Fibroblast of lung (primary cell): Measurements from ENCODE around the gene BCAS1. TPM values are rescaled to one million over a fixed set of nuclear protein-coding genes. Genes with fewer than 3 reads are reported as not detected.

Source experiments
- DNase-seq, 2 donors: peaks; one replicate each; pipeline versions ENCODE4 v3.0.0 to v3.0.0-alpha.2; 2010; ENCODE audit warnings: low read depth in 2 of 2
- H2AFZ ChIP-seq: 2 replicates; pipeline ENCODE4 v1.5.1; 2012; ENCODE audit warnings: low read length, control low read depth, inconsistent platforms
- H3K27ac ChIP-seq: 2 replicates; pipeline ENCODE4 v1.5.1; 2011; ENCODE audit warnings: low read length, control low read depth; ENCODE audit not compliant: insufficient read depth
- H3K27me3 ChIP-seq: 2 replicates; pipeline ENCODE4 v1.5.1; 2011; ENCODE audit warnings: mild to moderate bottlenecking, low read length; ENCODE audit not compliant: control insufficient read depth, insufficient read depth
- H3K36me3 ChIP-seq: 2 replicates; pipeline ENCODE4 v1.5.1; 2011; ENCODE audit warnings: low read length; ENCODE audit not compliant: control insufficient read depth, insufficient read depth
- H3K4me1 ChIP-seq: 2 replicates; pipeline ENCODE4 v1.5.1; 2011; ENCODE audit warnings: low read length; ENCODE audit not compliant: control insufficient read depth, insufficient read depth; ENCODE audit errors: extremely low read depth
- H3K4me2 ChIP-seq: 2 replicates; pipeline ENCODE4 v1.5.1; 2011; ENCODE audit warnings: low read length, control low read depth; ENCODE audit not compliant: insufficient read depth; ENCODE audit errors: extremely low read depth
- H3K4me3 ChIP-seq, 4 experiments: fragments of 200-600 bp in 1 of 4; sonication (generic) in 1 of 4; replicated peaks in 1 of 4; 2 replicates each; pipeline ENCODE4 v1.5.1; 2011 to 2016; ENCODE audit warnings: low read length in 4 of 4, low read depth in 3 of 4, mild to moderate bottlenecking in 3 of 4, control low read depth in 2 of 4, inconsistent platforms in 1 of 4, mixed read lengths in 1 of 4; ENCODE audit not compliant: insufficient read depth in 1 of 4; ENCODE audit errors: control extremely low read depth in 1 of 4
- H3K79me2 ChIP-seq: 2 replicates; pipeline ENCODE4 v1.5.1; 2012; ENCODE audit warnings: mild to moderate bottlenecking, low read length, inconsistent platforms; ENCODE audit not compliant: control insufficient read depth, insufficient read depth
- H3K9ac ChIP-seq: 2 replicates; pipeline ENCODE4 v1.5.1; 2011; ENCODE audit warnings: mild to moderate bottlenecking, low read length, control low read depth; ENCODE audit not compliant: insufficient read depth
- H3K9me3 ChIP-seq: 2 replicates; pipeline ENCODE4 v1.5.1; 2012; ENCODE audit warnings: low read depth, low read length; ENCODE audit not compliant: control insufficient read depth, insufficient read depth
- H4K20me1 ChIP-seq: 2 replicates; pipeline ENCODE4 v1.5.1; 2011; ENCODE audit warnings: low read length; ENCODE audit not compliant: control insufficient read depth, insufficient read depth; ENCODE audit errors: extremely low read depth
- EZH2 ChIP-seq: IDR thresholded peaks from 2 replicates; pipeline ENCODE4 v1.5.1; 2012; ENCODE audit warnings: low read length, control low read depth, mild to moderate bottlenecking; ENCODE audit errors: missing control alignments
- polyA plus RNA-seq, 2 donors: library from polyadenylated mRNA; depleted of rRNA in 1 of 2; stranded (reverse) in 1 of 2; unstranded in 1 of 2; fragments of >200 nt; gene quantifications; 2 replicates each; pipeline ENCODE4 v1.2.1, GENCODE V29; 2011 to 2012; ENCODE audit warnings: missing spikeins in 1 of 2
- total RNA-seq: library from RNA; depleted of rRNA; stranded (reverse); fragments of >200 nt; gene quantifications from 2 replicates; pipeline ENCODE4 v1.2.1, GENCODE V29; 2014
- TF ChIP-seq, protein P1 (sequence below), 2 donors: IDR thresholded peaks in 1 of 2; conservative IDR thresholded peaks in 1 of 2; 1 replicate in 1 of 2; 2 replicates in 1 of 2; pipeline ENCODE4 v1.5.1; 2011 to 2012; ENCODE audit warnings: low read length in 2 of 2, control low read depth in 1 of 2, inconsistent platforms in 1 of 2, low read depth in 1 of 2, mild to moderate bottlenecking in 1 of 2

BCAS1 gene
- total and polyA plus RNA-seq, 2 donors (not counting 1 experiment from before 2014, with no cell fraction given) = 0.17 TPM; not detected in 1

DNA sequence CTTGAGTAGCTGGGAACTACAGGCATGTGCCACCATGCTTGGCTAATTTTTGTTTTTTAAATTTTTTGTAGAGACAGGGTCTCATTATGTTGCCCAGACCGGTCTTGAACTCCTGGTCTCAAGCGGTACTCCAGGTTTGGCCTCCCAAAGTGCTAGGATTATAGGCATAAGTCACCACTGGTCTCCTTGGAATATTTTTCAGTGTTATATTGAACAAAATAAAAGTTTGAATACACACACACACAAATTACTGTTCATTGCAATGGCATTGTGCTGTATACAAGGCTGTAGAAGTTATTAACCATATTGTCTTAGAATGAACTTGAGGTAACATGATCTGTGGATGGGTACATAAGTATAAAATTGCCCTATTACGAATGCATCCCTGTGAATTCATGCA lies 166.1 kb downstream of the BCAS1 start:
- TF ChIP-seq, protein P1, sequence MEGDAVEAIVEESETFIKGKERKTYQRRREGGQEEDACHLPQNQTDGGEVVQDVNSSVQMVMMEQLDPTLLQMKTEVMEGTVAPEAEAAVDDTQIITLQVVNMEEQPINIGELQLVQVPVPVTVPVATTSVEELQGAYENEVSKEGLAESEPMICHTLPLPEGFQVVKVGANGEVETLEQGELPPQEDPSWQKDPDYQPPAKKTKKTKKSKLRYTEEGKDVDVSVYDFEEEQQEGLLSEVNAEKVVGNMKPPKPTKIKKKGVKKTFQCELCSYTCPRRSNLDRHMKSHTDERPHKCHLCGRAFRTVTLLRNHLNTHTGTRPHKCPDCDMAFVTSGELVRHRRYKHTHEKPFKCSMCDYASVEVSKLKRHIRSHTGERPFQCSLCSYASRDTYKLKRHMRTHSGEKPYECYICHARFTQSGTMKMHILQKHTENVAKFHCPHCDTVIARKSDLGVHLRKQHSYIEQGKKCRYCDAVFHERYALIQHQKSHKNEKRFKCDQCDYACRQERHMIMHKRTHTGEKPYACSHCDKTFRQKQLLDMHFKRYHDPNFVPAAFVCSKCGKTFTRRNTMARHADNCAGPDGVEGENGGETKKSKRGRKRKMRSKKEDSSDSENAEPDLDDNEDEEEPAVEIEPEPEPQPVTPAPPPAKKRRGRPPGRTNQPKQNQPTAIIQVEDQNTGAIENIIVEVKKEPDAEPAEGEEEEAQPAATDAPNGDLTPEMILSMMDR (conservative IDR thresholded peaks at IDR 0.05 in 1 of 2, IDR thresholded peaks at IDR 0.05 in 1 of 2; ENCODE audit: low read depth in 1 of 2, low read length in 2 of 2) = no peak
- no peak for TF ChIP-seq EZH2
- no peak for DNase-seq
- Histone ChIP-seq H3K36me3 (no peaks in the 10 kb centered on the region), H3K4me1 (peaks cover 20% of the 10 kb centered on the region), H4K20me1 (no peaks in the 10 kb centered on the region), H3K4me3 (no peak overlapping the region), H2AFZ (no peak overlapping the region), H3K27me3 (no peaks in the 10 kb centered on the region), H3K4me2 (no peak overlapping the region), H3K9ac (no peak overlapping the region), H3K27ac (no peak overlapping the region), H3K9me3 (no peaks in the 10 kb centered on the region), H3K79me2 (no peaks in the 10 kb centered on the region)

DNA sequence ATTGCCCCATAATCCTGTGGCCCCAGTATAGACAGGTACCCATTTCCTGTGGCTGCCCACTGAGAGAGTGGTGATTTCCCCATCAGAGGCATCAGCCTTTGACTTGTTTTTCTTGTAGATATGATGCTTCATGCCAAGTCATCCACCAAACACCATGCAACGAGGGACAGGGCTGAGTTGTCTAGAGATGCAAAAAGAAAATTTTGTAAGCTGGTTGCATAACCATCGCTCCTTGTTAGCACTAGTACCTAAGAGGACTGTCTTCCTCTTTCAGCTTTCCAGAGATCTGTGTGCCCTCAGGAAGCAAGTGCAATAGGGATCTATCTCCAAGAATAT lies 166.8 kb downstream of the BCAS1 start:
- Histone ChIP-seq H3K9me3 (no peaks in the 10 kb centered on the region), H3K36me3 (no peaks in the 10 kb centered on the region), H3K4me2 (no peak overlapping the region), H4K20me1 (no peaks in the 10 kb centered on the region), H3K27ac (no peak overlapping the region), H3K79me2 (no peaks in the 10 kb centered on the region), H2AFZ (no peak overlapping the region), H3K9ac (no peak overlapping the region), H3K4me3 (no peak overlapping the region), H3K27me3 (no peaks in the 10 kb centered on the region), H3K4me1 (peaks cover 22% of the 10 kb centered on the region)
- TF ChIP-seq EZH2 = no peak
- TF ChIP-seq, protein P1 (conservative IDR thresholded peaks at IDR 0.05 in 1 of 2, IDR thresholded peaks at IDR 0.05 in 1 of 2; ENCODE audit: low read depth in 1 of 2, low read length in 2 of 2) = no peak
- DNase-seq = no peak

DNA sequence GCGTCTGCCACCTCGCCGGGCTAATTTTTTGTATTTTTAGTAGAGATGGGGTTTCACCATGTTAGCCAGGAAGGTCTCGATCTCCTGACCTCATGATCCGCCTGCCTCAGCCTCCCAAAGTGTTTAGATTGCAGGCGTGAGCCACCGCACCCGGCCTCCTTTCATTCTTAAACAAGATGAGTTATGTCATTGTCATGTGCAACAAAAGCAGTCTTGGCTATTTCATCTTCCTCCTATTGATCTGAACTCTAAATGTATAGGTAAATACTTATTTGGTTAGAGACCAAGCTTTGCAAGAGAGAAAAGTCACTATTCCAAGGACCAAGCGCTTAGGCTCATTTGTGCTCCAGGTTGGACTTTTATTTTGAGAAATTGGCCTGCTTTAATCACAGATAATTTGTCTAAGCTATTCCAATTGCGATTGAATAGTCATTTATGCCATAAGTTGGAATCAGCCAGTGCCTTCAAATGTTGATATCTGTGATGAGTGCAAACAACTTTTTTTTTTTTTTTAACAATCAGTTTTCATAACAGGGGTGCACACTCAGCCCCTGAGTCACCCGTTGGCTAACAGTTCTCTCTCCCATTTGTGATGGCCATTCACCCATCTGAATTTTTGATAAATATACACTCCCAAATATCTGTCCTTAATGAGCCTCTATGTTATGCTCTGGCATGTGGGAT lies 167.3 kb downstream of the BCAS1 start:
- H3K79me2 ChIP-seq = no peaks in the 10 kb centered on the region
- no peak overlapping the region for H3K4me2 ChIP-seq
- no peak overlapping the region for H2AFZ ChIP-seq
- no peak overlapping the region for H3K9ac ChIP-seq
- no peak for DNase-seq
- H4K20me1 ChIP-seq = no peaks in the 10 kb centered on the region
- H3K27me3 ChIP-seq = no peaks in the 10 kb centered on the region
- TF ChIP-seq, protein P1 (conservative IDR thresholded peaks at IDR 0.05 in 1 of 2, IDR thresholded peaks at IDR 0.05 in 1 of 2; ENCODE audit: low read depth in 1 of 2, low read length in 2 of 2) = no peak
- no peak for TF ChIP-seq EZH2
- H3K4me3 ChIP-seq = no peak overlapping the region
- no peaks in the 10 kb centered on the region for H3K36me3 ChIP-seq
- no peaks in the 10 kb centered on the region for H3K9me3 ChIP-seq
- H3K4me1 ChIP-seq = peaks cover 22% of the 10 kb centered on the region
- no peak overlapping the region for H3K27ac ChIP-seq
